GM10248 (cell line): Measurements from ENCODE around the gene FER.

Experiments used
- CTCF ChIA-PET: fragments of 300-600 bp; sonication (Branson Sonifier 250); formaldehyde crosslinking; extraction: SDS; loops from one replicate; lab custom pipeline; 2021; ENCODE audit warnings: antibody characterized with exemption; lab: Yijun Ruan, JAX
- POLR2A ChIA-PET: fragments of 350-650 bp; sonication (Branson Sonifier 250); formaldehyde crosslinking; extraction: SDS; loops from one replicate; lab custom pipeline; 2020; ENCODE audit warnings: antibody characterized with exemption; lab: Yijun Ruan, JAX
- DNase-seq: peaks from one replicate; pipeline ENCODE4 v3.0.0; 2012; ENCODE audit errors: extremely low spot score
- CTCF ChIP-seq: IDR thresholded peaks from 2 replicates; pipeline ENCODE4 v1.5.1; 2012; ENCODE audit warnings: mild to moderate bottlenecking, low read depth; ENCODE audit errors: extremely low read depth, missing control alignments, control extremely low read depth

The FER gene

GRCh38 chr5:108810717-108811116 lies 63.0 kb downstream of the FER start:
- no peak for TF ChIP-seq CTCF
- no peak for DNase-seq
- ChIA-PET CTCF (no interaction called here), POLR2A (no interaction called here)

- CTCF ChIA-PET = interaction anchor here (1.3 kb wide), 1 partner anchor 16 kb away, joined by 5 read pairs; no protein-coding TSS in a partner anchor
- POLR2A ChIA-PET = no interaction called here
- no peak for TF ChIP-seq CTCF
- DNase-seq = no peak
These were observed 66.0 kb downstream of the FER start for GRCh38 chr5:108813673-108814072.

- DNase-seq = no peak
- no peak for TF ChIP-seq CTCF
- ChIA-PET CTCF (interaction anchor here (1.3 kb wide), 1 partner anchor 15 kb away, joined by 5 read pairs; no protein-coding TSS in a partner anchor), POLR2A (no interaction called here)
These were observed 66.9 kb downstream of the FER start for GRCh38 chr5:108814551-108814950.

GRCh38 chr5:108818613-108819272 lies 71.0 kb downstream of the FER start:
- CTCF ChIA-PET = interaction anchor here (1.2 to 2.7 kb wide), 2 partner anchors 10 to 19 kb away, joined by 4 to 11 read pairs; no protein-coding TSS in a partner anchor
- POLR2A ChIA-PET = no interaction called here
- no peak for TF ChIP-seq CTCF
- peak; percentile 45 for DNase-seq

- DNase-seq = no peak
- ChIA-PET CTCF (no interaction called here), POLR2A (no interaction called here)
- TF ChIP-seq CTCF = no peak
These were observed 73.3 kb downstream of the FER start for GRCh38 chr5:108820983-108821382.

GRCh38 chr5:108822211-108822947 lies 74.7 kb downstream of the FER start:
- no peak for TF ChIP-seq CTCF
- CTCF ChIA-PET = no interaction called here
- DNase-seq = no peak
- POLR2A ChIA-PET = no interaction called here
